Common myeloid progenitor, CD34-positive (primary cell): ENCODE measurements around the gene PLCB4.

ENCODE experiments used
- CTCF ChIA-PET: fragments of 350-600 bp; sonication (Branson Sonifier 250); formaldehyde crosslinking; loops from one replicate; lab custom pipeline; 2021; ENCODE audit warnings: antibody characterized with exemption; lab: Charles Lee
- POLR2A ChIA-PET: fragments of 350-600 bp; sonication (Branson Sonifier 250); formaldehyde crosslinking; loops from one replicate; lab custom pipeline; 2021; ENCODE audit warnings: antibody characterized with exemption; lab: Charles Lee
- DNase-seq, 3 donors: peaks; one replicate each; pipeline versions ENCODE4 v3.0.0 to v3.0.0-alpha.2; 2013
- H3K27ac ChIP-seq, 2 experiments: 1 replicate in 1 of 2; 2 replicates in 1 of 2; pipeline ENCODE4 v1.7.0; 2013; ENCODE audit warnings: inconsistent platforms in 2 of 2, low read length in 2 of 2, mild to moderate bottlenecking in 2 of 2, low read depth in 1 of 2, moderate library complexity in 1 of 2; ENCODE audit not compliant: severe bottlenecking in 2 of 2, insufficient read depth in 1 of 2, poor library complexity in 1 of 2
- H3K27me3 ChIP-seq, 5 experiments: replicated peaks in 2 of 5; 1 replicate in 3 of 5; 2 replicates in 2 of 5; pipeline versions ENCODE4 v1.6.1 to v1.7.0; 2013; ENCODE audit warnings: low read length in 4 of 5, mild to moderate bottlenecking in 2 of 5, moderate library complexity in 2 of 5, inconsistent platforms in 1 of 5; ENCODE audit not compliant: insufficient read depth in 5 of 5, control insufficient read depth in 4 of 5
- H3K36me3 ChIP-seq, 4 experiments: 1 replicate in 2 of 4; 2 replicates in 2 of 4; pipeline versions ENCODE4 v1.6.1 to v1.7.0; 2013; ENCODE audit warnings: low read length in 3 of 4, control low read depth in 1 of 4, mild to moderate bottlenecking in 1 of 4; ENCODE audit not compliant: control insufficient read depth in 4 of 4, insufficient read depth in 4 of 4
- H3K4me1 ChIP-seq, 4 experiments: 1 replicate in 3 of 4; 2 replicates in 1 of 4; pipeline versions ENCODE4 v1.6.1 to v1.7.1; 2013; ENCODE audit warnings: low read length in 3 of 4, mild to moderate bottlenecking in 3 of 4, control low read depth in 1 of 4, inconsistent platforms in 1 of 4, moderate library complexity in 1 of 4; ENCODE audit not compliant: control insufficient read depth in 4 of 4, insufficient read depth in 4 of 4; ENCODE audit errors: control extremely low read depth in 1 of 4
- H3K4me3 ChIP-seq, 7 experiments: 1 replicate in 4 of 7; 2 replicates in 3 of 7; pipeline versions ENCODE4 v1.5.1 to v1.7.0; 2013; ENCODE audit warnings: mild to moderate bottlenecking in 7 of 7, low read length in 6 of 7, moderate library complexity in 6 of 7, inconsistent platforms in 2 of 7, low read depth in 2 of 7, control low read depth in 1 of 7; ENCODE audit not compliant: insufficient read depth in 4 of 7, control insufficient read depth in 1 of 7; ENCODE audit errors: extremely low read depth in 1 of 7
- H3K9me3 ChIP-seq, 5 experiments: 1 replicate in 4 of 5; 2 replicates in 1 of 5; pipeline versions ENCODE4 v1.6.1 to v1.7.1; 2013; ENCODE audit warnings: low read length in 4 of 5, mild to moderate bottlenecking in 2 of 5, inconsistent platforms in 1 of 5, low read depth in 1 of 5, moderate library complexity in 1 of 5; ENCODE audit not compliant: control insufficient read depth in 4 of 5, insufficient read depth in 2 of 5; ENCODE audit errors: control extremely low read depth in 1 of 5
- WGBS: methylation state at CpG from one replicate; pipeline ENCODE4 v1.1.5; 2013; ENCODE audit not compliant: insufficient coverage; 5-methylcytosine and 5-hydroxymethylcytosine counted together

The PLCB4 gene

GRCh38 chr20:9395971-9396370, 327.1 kb downstream of the PLCB4 start:
- no peaks in the 10 kb centered on the region for H3K27me3 ChIP-seq
- no CpG with 5 or more reads among the region's 1 CpG for WGBS
- CTCF ChIA-PET: no interaction called here

DNA sequence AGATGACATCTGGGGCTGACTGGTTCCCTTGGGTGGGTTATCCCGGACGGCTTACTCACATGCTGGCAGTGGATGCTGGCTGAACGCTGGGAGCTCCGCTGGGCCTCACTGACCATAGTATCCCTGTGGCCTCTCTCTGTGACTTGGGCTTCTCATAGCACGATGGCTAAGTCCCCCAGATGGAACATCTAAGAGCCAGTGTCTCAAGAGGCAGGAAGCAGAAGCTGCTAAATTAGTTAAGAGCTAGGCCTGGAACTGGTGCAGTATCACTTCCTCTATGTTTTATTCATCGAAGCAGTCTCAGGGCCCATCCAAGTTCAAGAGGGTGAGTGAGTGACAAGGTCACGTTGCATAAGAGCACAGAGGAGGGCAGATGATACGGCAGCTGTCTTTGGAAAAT, 329.0 kb downstream of the PLCB4 start:
- Histone ChIP-seq H3K27me3 (no peaks in the 10 kb centered on the region), H3K4me1 (peaks cover 0 to 9% (median 0%) of the 10 kb centered on the region in 4 experiments), H3K36me3 (peaks cover 13 to 25% (median 19%) of the 10 kb centered on the region in 4 experiments), H3K9me3 (no peaks in the 10 kb centered on the region), H3K4me3 (no peak overlapping the region), H3K27ac (no peak overlapping the region)
- CTCF ChIA-PET: no interaction called here
- peak in 2 of 3 donors; percentile 35 to 41 for DNase-seq
- POLR2A ChIA-PET: no interaction called here
- 69% methylated on average over 6 of the region's 8 CpGs for WGBS

More at GRCh38 chr20:9395971-9396370, 327.1 kb downstream of the PLCB4 start:
- POLR2A ChIA-PET: no interaction called here
- Histone ChIP-seq H3K9me3 (no peaks in the 10 kb centered on the region), H3K4me1 (peaks cover 0 to 11% (median 0%) of the 10 kb centered on the region in 4 experiments), H3K4me3 (no peak overlapping the region), H3K27ac (no peak overlapping the region), H3K36me3 (peaks cover under 1 to 14% (median 8%) of the 10 kb centered on the region in 4 experiments)
- DNase-seq: no peak

DNA sequence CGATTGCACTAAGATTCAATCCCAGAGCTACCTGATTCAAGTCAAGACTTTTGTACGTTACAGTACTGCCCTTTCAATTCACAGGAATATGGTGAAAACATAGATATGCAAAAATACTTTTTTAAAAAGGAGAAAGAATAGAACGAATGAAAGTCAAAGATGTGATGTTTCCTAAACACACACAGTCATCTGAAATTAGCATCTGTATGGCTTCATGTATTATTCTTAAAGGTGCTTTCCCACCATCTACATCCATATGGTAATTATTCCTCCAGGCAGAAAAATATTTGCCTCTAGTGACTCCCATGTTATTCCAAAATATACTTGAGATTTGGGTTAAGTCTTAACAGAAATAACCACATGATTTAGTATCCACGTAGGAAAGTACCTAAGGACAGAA, 330.0 kb downstream of the PLCB4 start:
- ChIA-PET POLR2A (no interaction called here), CTCF (no interaction called here)
- Histone ChIP-seq H3K27me3 (no peaks in the 10 kb centered on the region), H3K4me1 (peaks cover 0 to 4% (median 0%) of the 10 kb centered on the region in 4 experiments), H3K27ac (no peak overlapping the region), H3K9me3 (no peaks in the 10 kb centered on the region), H3K4me3 (no peak overlapping the region), H3K36me3 (peaks cover 14 to 30% (median 22%) of the 10 kb centered on the region in 4 experiments)
- no peak for DNase-seq
- no CpG with 5 or more reads among the region's 4 CpGs for WGBS

GRCh38 chr20:9399322-9399721, 330.4 kb downstream of the PLCB4 start:
- POLR2A ChIA-PET: no interaction called here
- WGBS: no CpG with 5 or more reads among the region's 1 CpG

GRCh38 chr20:9400171-9401025, 331.5 kb downstream of the PLCB4 start:
- POLR2A ChIA-PET: no interaction called here
- Histone ChIP-seq H3K4me1 (peaks cover 0 to 4% (median 0%) of the 10 kb centered on the region in 4 experiments), H3K36me3 (peaks cover 9 to 28% (median 22%) of the 10 kb centered on the region in 4 experiments), H3K4me3 (no peak overlapping the region), H3K9me3 (no peaks in the 10 kb centered on the region), H3K27me3 (no peaks in the 10 kb centered on the region), H3K27ac (no peak overlapping the region)
- WGBS: 80% methylated on average over 3 of the region's 4 CpGs
- no peak for DNase-seq
- CTCF ChIA-PET: no interaction called here

More at GRCh38 chr20:9399322-9399721, 330.4 kb downstream of the PLCB4 start:
- DNase-seq: no peak
- Histone ChIP-seq H3K4me3 (no peak overlapping the region), H3K36me3 (peaks cover 14 to 30% (median 23%) of the 10 kb centered on the region in 4 experiments), H3K27me3 (no peaks in the 10 kb centered on the region), H3K9me3 (no peaks in the 10 kb centered on the region), H3K27ac (no peak overlapping the region), H3K4me1 (peaks cover 0 to 4% (median 0%) of the 10 kb centered on the region in 4 experiments)
- CTCF ChIA-PET: no interaction called here

- H3K9me3 ChIP-seq: no peaks in the 10 kb centered on the region
- WGBS: 100% methylated on average over 1 of the region's 3 CpGs
- H3K27me3 ChIP-seq: no peaks in the 10 kb centered on the region
- H3K4me3 ChIP-seq: no peak overlapping the region
- ChIA-PET POLR2A (no interaction called here), CTCF (interaction anchor here (0.8 kb wide), 1 partner anchor 8 kb away, joined by 3 read pairs; no protein-coding TSS in a partner anchor)
- no peak overlapping the region for H3K27ac ChIP-seq
- peaks cover 9 to 29% (median 22%) of the 10 kb centered on the region in 4 experiments for H3K36me3 ChIP-seq
- DNase-seq: no peak
- H3K4me1 ChIP-seq: peaks cover 0 to 4% (median 0%) of the 10 kb centered on the region in 4 experiments
Measured at GRCh38 chr20:9401371-9401770, 332.5 kb downstream of the PLCB4 start.

GRCh38 chr20:9402141-9402540, 333.3 kb downstream of the PLCB4 start:
- Histone ChIP-seq H3K9me3 (no peaks in the 10 kb centered on the region), H3K27me3 (no peaks in the 10 kb centered on the region), H3K4me3 (no peak overlapping the region), H3K36me3 (peaks cover 9 to 27% (median 20%) of the 10 kb centered on the region in 4 experiments), H3K27ac (no peak overlapping the region), H3K4me1 (peaks cover 0 to 4% (median 0%) of the 10 kb centered on the region in 4 experiments)
- WGBS: 100% methylated on average over 4 of the region's 6 CpGs
- no peak for DNase-seq
- POLR2A ChIA-PET: no interaction called here
- CTCF ChIA-PET: interaction anchor here (0.8 to 1.2 kb wide), 2 partner anchors 9 to 208 kb away, joined by 3 read pairs; no protein-coding TSS in a partner anchor
